Choroid plexus epithelial cell (primary cell): ENCODE measurements around the gene ZNF827.

Experiments
- DNase-seq: peaks from one replicate; pipeline ENCODE4 v3.0.0-alpha.2; 2010; ENCODE audit warnings: low read depth
- H3K4me3 ChIP-seq: 2 replicates; pipeline ENCODE4 v1.5.1; 2011; ENCODE audit warnings: low read depth, mild to moderate bottlenecking, control low read depth, low read length, moderate library complexity
- TF ChIP-seq, protein P1 (sequence below): conservative IDR thresholded peaks from 2 replicates; pipeline ENCODE4 v1.5.1; 2011; ENCODE audit warnings: low read depth, mild to moderate bottlenecking, control low read depth, inconsistent platforms, low read length, moderate library complexity

ZNF827 gene

DNA sequence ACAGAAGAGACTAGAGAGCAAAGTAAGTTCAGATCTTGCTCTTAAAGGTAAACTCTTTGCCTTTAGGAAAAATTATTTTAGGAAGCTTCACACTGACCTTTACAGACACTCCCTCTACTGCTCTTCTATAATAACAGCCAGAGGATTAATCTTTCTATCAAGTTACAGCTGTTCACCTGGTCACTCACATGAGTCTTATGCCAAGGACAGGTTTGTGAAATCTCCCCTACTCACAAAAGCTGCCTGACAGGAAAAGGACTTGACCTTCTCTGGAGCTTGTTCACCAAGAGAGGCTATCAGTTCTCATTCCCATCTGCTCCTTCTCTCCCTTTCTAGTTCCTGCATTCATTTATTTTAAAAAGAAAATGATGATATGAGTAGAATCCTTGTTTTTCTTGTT is 141.3 kb downstream of the ZNF827 start:
- TF ChIP-seq, protein P1, sequence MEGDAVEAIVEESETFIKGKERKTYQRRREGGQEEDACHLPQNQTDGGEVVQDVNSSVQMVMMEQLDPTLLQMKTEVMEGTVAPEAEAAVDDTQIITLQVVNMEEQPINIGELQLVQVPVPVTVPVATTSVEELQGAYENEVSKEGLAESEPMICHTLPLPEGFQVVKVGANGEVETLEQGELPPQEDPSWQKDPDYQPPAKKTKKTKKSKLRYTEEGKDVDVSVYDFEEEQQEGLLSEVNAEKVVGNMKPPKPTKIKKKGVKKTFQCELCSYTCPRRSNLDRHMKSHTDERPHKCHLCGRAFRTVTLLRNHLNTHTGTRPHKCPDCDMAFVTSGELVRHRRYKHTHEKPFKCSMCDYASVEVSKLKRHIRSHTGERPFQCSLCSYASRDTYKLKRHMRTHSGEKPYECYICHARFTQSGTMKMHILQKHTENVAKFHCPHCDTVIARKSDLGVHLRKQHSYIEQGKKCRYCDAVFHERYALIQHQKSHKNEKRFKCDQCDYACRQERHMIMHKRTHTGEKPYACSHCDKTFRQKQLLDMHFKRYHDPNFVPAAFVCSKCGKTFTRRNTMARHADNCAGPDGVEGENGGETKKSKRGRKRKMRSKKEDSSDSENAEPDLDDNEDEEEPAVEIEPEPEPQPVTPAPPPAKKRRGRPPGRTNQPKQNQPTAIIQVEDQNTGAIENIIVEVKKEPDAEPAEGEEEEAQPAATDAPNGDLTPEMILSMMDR, result no peak
- DNase-seq, result no peak
- H3K4me3 ChIP-seq, result no peak overlapping the region

DNA sequence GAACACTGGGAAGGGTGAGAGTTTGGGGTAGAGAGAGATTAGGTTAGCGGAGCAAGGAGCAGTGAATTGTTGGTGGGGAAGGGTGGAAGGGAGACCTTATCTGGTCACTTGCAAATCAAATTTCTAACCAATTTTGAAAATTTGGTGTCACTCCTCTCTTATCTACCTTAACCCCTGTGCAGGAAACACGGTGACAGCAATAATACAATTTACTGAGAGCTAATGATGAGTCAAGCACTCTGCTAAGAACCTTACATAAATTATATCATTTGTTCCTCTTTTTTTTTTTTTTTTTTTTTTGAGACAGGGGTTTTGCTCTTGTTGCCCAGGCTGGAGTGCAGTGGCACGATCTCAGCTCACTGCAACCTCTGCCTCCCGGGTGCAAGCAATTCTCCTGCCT is 142.3 kb downstream of the ZNF827 start:
- TF ChIP-seq, protein P1, result no peak
- H3K4me3 ChIP-seq, result no peak overlapping the region
- no peak for DNase-seq

DNA sequence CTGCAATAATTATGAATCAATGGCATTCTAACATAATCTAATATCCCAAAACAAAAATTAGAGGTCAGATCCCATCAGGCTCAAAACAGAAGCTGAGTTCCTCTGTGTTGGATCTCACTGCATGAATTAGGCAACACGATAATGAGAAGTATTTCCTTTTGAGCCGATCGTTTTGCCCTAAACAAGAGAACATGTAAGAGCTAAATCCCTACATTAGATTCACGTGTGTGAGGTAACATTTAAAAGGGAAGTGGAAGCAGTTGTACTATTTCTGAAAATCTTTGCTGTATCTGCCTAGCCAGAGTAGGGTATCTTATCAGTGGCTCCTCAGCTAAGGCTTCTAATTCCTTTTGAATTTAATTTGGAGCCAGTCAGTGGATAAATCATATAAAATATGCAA is 143.1 kb downstream of the ZNF827 start:
- DNase-seq, result no peak
- H3K4me3 ChIP-seq, result no peak overlapping the region
- TF ChIP-seq, protein P1, result no peak

DNA sequence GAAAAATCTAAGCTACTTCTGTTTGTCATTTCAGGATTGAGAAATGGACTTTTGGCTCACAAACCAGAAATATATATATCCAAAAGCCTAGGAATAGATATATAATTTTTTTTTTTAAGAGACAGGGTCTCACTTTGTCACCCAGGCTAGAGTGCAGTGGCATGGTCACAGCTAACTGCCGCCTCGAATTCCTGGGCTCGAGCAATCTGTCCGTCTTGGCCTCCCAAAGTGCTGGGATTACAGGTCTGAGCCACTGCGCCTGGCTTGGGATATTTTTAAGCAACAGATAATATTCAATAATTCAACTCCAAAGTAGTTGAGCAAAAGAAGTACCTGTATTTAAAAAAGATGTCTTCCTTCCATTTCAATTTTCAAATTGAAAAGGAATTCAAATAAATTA is 146.2 kb downstream of the ZNF827 start:
- H3K4me3 ChIP-seq, result no peak overlapping the region
- no peak for DNase-seq
- TF ChIP-seq, protein P1, result no peak

DNA sequence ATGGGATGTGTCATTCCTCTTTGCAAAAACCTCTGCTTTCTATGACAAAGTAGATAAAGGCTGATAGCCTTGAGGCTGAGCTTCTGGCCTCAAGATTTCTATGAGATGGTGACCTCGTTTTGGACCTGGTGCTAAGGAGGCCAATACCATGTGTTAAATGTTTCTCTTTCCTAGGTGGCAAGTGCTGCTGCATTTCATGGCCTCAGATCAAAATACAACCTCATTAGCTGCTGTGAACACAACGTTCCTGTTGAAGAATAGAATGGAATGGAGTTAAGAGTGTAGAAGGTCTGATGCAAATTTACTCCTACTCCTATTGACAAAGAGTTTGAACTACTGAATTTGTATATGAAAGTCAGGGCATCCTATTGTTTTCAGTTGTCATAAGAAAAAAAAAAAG is 146.6 kb downstream of the ZNF827 start:
- H3K4me3 ChIP-seq, result no peak overlapping the region
- TF ChIP-seq, protein P1, result no peak
- no peak for DNase-seq

DNA sequence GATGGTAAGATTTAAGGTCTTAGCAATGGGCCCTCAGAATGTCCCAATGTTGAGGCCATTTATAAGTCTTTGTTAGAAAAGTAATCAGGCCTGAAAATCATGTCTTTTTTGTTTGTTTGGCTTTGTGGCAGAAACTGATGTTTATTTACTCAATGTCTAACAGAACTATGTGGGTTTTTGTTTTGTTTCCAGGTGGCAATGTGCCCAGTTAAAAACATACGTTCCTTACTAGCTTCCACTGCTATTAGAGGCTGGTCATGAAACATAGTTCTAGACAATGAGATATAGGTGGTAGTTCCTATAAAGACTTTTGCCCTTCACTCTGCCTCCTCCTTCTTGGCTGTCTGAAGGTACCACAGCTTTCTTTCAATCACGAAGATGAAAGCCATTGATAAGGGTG is 149.9 kb downstream of the ZNF827 start:
- DNase-seq, result no peak
- TF ChIP-seq, protein P1, result no peak
- no peak overlapping the region for H3K4me3 ChIP-seq

DNA sequence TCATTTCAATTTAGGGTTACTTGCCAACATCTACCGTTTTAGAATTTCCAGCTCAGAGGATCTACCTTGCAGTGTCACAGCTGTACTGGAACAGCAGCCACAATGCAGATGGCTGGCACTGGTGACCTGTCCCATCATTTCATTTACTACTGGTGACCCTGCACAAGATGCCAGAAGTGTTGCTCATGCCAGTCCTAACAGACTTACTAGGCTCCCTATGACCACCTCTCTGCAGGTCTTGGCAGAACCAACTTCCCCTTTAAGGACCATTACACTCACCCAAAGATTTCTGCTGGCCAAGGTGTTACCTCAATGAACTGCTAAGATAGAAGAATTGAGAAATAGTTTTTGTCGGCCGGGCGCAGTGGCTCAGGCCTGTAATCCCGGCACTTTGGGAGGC is 151.8 kb downstream of the ZNF827 start:
- DNase-seq, result no peak
- TF ChIP-seq, protein P1, result no peak
- H3K4me3 ChIP-seq, result no peak overlapping the region
